Smooth muscle cell (in vitro differentiated cells): ENCODE data around the gene PSAT1. TPM values are rescaled to one million over a fixed set of nuclear protein-coding genes. Genes with fewer than 3 reads are reported as not detected.

Experiments
- DNase-seq: peaks from one replicate; lab custom pipeline; 2025; ENCODE audit not compliant: unreplicated experiment; lab: John Stamatoyannopoulos, UW
- H2AFZ ChIP-seq: fragments of 200-600 bp; sonication (generic); 2 replicates; pipeline ENCODE4 v1.6.0; 2016; ENCODE audit warnings: antibody characterized with exemption, low read depth, mild to moderate bottlenecking
- H3F3A ChIP-seq: fragments of 200-600 bp; sonication (generic); 2 replicates; pipeline ENCODE4 v1.6.0; 2017; ENCODE audit warnings: antibody characterized with exemption, low read depth
- H3K27ac ChIP-seq: fragments of 200-600 bp; sonication (generic); 2 replicates; pipeline ENCODE4 v1.5.1; 2016; ENCODE audit warnings: low read depth, mild to moderate bottlenecking
- H3K27me3 ChIP-seq: fragments of 200-600 bp; sonication (generic); 2 replicates; pipeline ENCODE4 v1.6.1; 2016; ENCODE audit warnings: low read depth, mild to moderate bottlenecking
- H3K36me3 ChIP-seq: fragments of 200-600 bp; sonication (generic); 2 replicates; pipeline ENCODE4 v1.5.1; 2016; ENCODE audit warnings: low read depth
- H3K4me1 ChIP-seq: fragments of 200-600 bp; sonication (generic); 2 replicates; pipeline ENCODE4 v1.5.1; 2016; ENCODE audit warnings: low read depth
- H3K4me2 ChIP-seq: fragments of 200-600 bp; sonication (generic); 2 replicates; pipeline ENCODE4 v1.6.0; 2016; ENCODE audit warnings: mild to moderate bottlenecking
- H3K4me3 ChIP-seq: fragments of 200-600 bp; sonication (generic); 2 replicates; pipeline ENCODE4 v1.5.1; 2016; ENCODE audit warnings: mild to moderate bottlenecking
- H3K79me2 ChIP-seq: fragments of 200-600 bp; sonication (generic); 2 replicates; pipeline ENCODE4 v1.6.0; 2016; ENCODE audit warnings: low read depth, mild to moderate bottlenecking
- H3K9ac ChIP-seq: fragments of 200-600 bp; sonication (generic); 2 replicates; pipeline ENCODE4 v1.6.0; 2016; ENCODE audit warnings: low read depth
- H3K9me3 ChIP-seq: fragments of 200-600 bp; sonication (generic); replicated peaks from 2 replicates; pipeline ENCODE4 v1.5.1; 2016; ENCODE audit warnings: low read depth
- H4K20me1 ChIP-seq: fragments of 200-600 bp; sonication (generic); 2 replicates; pipeline ENCODE4 v1.6.0; 2016; ENCODE audit warnings: low read depth
- CTCF ChIP-seq: fragments of 200-600 bp; sonication (generic); IDR thresholded peaks from 2 replicates; pipeline ENCODE4 v1.5.1; 2017; ENCODE audit warnings: borderline replicate concordance, mild to moderate bottlenecking, antibody characterized with exemption; ENCODE audit not compliant: insufficient read depth, poor library complexity, severe bottlenecking
- WGBS: methylation state at CpG from one replicate; pipeline ENCODE4 v1.1.7; 2016; ENCODE audit warnings: low lambda C conversion rate; 5-methylcytosine and 5-hydroxymethylcytosine counted together
- polyA plus RNA-seq: library from polyadenylated mRNA; unstranded; fragments of >200 nt; fragmentation: Nextera tagmentation; extraction: Ambion mirVana; gene quantifications from 2 replicates; pipeline ENCODE4 v1.2.1, GENCODE V29; 2016
- total RNA-seq: library from RNA; depleted of rRNA; stranded (reverse); fragments of >200 nt; gene quantifications from 2 replicates; pipeline ENCODE4 v1.2.3, GENCODE V29; 2014

PSAT1 gene
- total and polyA plus RNA-seq, 2 experiments from 2014 or later = 70.6 to 85.1 TPM

DNA sequence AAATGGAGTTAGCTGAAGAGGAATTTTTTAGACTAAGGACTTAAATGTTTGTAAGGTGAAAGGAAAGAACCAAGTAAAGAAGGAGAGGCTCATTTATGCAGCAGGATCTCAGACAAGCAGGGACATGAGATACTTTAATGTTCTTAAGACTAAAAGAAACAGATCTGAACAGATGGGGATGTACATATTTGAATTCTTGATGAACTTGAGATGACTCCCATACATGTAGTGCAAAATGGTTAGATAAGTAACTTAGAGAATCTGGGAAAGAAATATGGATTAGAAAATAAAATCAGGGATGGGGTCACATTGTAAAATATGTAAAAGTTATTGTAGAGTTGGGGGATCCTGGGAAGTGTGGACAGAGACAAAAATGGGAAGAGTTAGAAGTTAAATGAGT, 27.1 kb upstream of the PSAT1 start:
- Histone ChIP-seq H3K36me3 (peaks cover 8% of the 10 kb centered on the region), H3K9me3 (no peaks in the 10 kb centered on the region), H3K4me3 (no peak overlapping the region), H4K20me1 (no peaks in the 10 kb centered on the region), H3K27me3 (no peaks in the 10 kb centered on the region), H3K4me1 (no peaks in the 10 kb centered on the region), H3F3A (no peaks in the 10 kb centered on the region), H3K27ac (no peak overlapping the region), H3K79me2 (no peaks in the 10 kb centered on the region), H2AFZ (no peak overlapping the region), H3K4me2 (no peak overlapping the region), H3K9ac (no peak overlapping the region)
- no peak for DNase-seq
- TF ChIP-seq CTCF = no peak

GRCh38 chr9:78272307-78272706, 24.6 kb upstream of the PSAT1 start:
- DNase-seq = no peak
- Histone ChIP-seq H3K36me3 (no peaks in the 10 kb centered on the region), H3F3A (no peaks in the 10 kb centered on the region), H3K4me3 (no peak overlapping the region), H3K27me3 (no peaks in the 10 kb centered on the region), H3K27ac (no peak overlapping the region), H3K4me1 (no peaks in the 10 kb centered on the region), H4K20me1 (no peaks in the 10 kb centered on the region), H3K9ac (no peak overlapping the region), H2AFZ (no peak overlapping the region), H3K79me2 (no peaks in the 10 kb centered on the region), H3K4me2 (no peak overlapping the region), H3K9me3 (no peaks in the 10 kb centered on the region)
- no peak for TF ChIP-seq CTCF

- no peaks in the 10 kb centered on the region for H3K27me3 ChIP-seq
- no peaks in the 10 kb centered on the region for H3K9me3 ChIP-seq
- no peak overlapping the region for H3K27ac ChIP-seq
- no peak overlapping the region for H2AFZ ChIP-seq
- no peak overlapping the region for H3K4me2 ChIP-seq
- H3K4me3 ChIP-seq = no peak overlapping the region
- H3F3A ChIP-seq = no peaks in the 10 kb centered on the region
- no peak for TF ChIP-seq CTCF
- H3K4me1 ChIP-seq = peaks cover 2% of the 10 kb centered on the region
- 76% methylated on average over 3 of the region's 3 CpGs for WGBS
- H4K20me1 ChIP-seq = no peaks in the 10 kb centered on the region
- no peak overlapping the region for H3K9ac ChIP-seq
- DNase-seq = no peak
- no peaks in the 10 kb centered on the region for H3K36me3 ChIP-seq
- no peaks in the 10 kb centered on the region for H3K79me2 ChIP-seq
Observed at GRCh38 chr9:78273761-78274160, 23.2 kb upstream of the PSAT1 start.

DNA sequence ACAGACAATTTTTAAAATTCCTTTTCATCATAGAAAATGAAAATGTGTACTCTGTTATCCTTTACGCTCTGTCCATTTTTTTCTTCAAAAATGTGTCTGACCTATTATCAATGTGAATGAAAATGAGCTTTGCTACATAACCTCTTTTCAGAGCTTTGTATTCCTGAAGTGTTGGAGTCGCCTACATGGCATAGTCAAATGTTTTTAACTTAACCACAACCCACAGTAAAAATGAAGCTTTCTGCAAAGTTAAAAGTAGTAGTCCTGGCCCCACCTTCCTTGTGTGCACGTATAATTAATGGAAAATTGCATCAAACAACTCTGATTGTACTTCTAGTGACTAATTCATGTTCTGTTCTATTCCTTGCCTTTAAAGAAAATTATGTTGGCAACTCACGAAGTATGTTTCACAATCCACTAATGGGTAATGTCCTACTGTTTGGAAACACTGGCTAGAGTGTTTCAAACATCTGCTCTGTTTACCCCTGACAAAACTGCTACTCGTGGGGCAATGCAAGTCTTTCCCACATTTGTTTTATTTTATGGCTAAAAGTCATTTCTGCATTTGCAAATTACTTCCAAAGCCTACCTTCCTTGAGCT, 18.6 kb upstream of the PSAT1 start:
- H3K4me1 ChIP-seq = peaks cover 2% of the 10 kb centered on the region
- peak overlapping the region; percentile 3 for H3K27ac ChIP-seq
- no peaks in the 10 kb centered on the region for H3K79me2 ChIP-seq
- no peaks in the 10 kb centered on the region for H3F3A ChIP-seq
- H2AFZ ChIP-seq = no peak overlapping the region
- peak overlapping the region; percentile 67 for H3K4me2 ChIP-seq
- H3K36me3 ChIP-seq = no peaks in the 10 kb centered on the region
- no peak for DNase-seq
- H3K9ac ChIP-seq = no peak overlapping the region
- H4K20me1 ChIP-seq = no peaks in the 10 kb centered on the region
- 39% methylated on average over 5 of the region's 5 CpGs for WGBS
- H3K9me3 ChIP-seq = no peaks in the 10 kb centered on the region
- H3K4me3 ChIP-seq = no peak overlapping the region
- TF ChIP-seq CTCF = no peak
- H3K27me3 ChIP-seq = no peaks in the 10 kb centered on the region
